ENCODE data around the gene MRPL22.

The MRPL22 gene

GRCh38 chr5:154967421-154968024 lies 26.6 kb downstream of the MRPL22 start:
- peaks cover 10 to 38% of the 10 kb centered on the region in 2 experiments for H3K36me3 ChIP-seq (ENCODE audit: control insufficient read depth in 2 of 2, insufficient read depth in 1 of 2, low read length in 2 of 2)
- no peaks in the 10 kb centered on the region for H3K9me3 ChIP-seq (ENCODE audit: control insufficient read depth, insufficient read depth, low read depth, low read length)
- ChIA-PET CTCF (interaction anchor here (0.7 to 1.2 kb wide), 6 partner anchors 14 to 319 kb away, joined by 3 to 6 read pairs (median 4); no protein-coding TSS in a partner anchor), POLR2A (interaction anchor here (0.5 kb wide), 1 partner anchor 189 kb away, joined by 3 read pairs; no protein-coding TSS in a partner anchor)
- H3K4me3 ChIP-seq (ENCODE audit: low read depth, low read length) = no peak overlapping the region
- no peak overlapping the region for H3K27ac ChIP-seq (ENCODE audit: extremely low read depth, low read depth, low read length)
- H3K4me1 ChIP-seq (ENCODE audit: control insufficient read depth, insufficient read depth, low read length) = no peaks in the 10 kb centered on the region
- TF ChIP-seq PRDM4 (tag by site-specific recombination; IDR thresholded peaks at IDR 0.05) (0 out of 2 replicates have a peak, but pooled peaks have one; percentile 14), ZNF404 (tag by site-specific recombination; IDR thresholded peaks at IDR 0.05) (no peak)

GRCh38 chr5:154968953-154969352 lies 28.1 kb downstream of the MRPL22 start:
- Histone ChIP-seq H3K9me3 (ENCODE audit: control insufficient read depth, insufficient read depth, low read depth, low read length) (no peaks in the 10 kb centered on the region), H3K36me3 (ENCODE audit: control insufficient read depth in 2 of 2, insufficient read depth in 1 of 2, low read length in 2 of 2) (peaks cover 5 to 33% of the 10 kb centered on the region in 2 experiments; a peak in 1 of 3 replicates), H3K27ac (ENCODE audit: extremely low read depth, low read depth, low read length) (no peak overlapping the region), H3K4me1 (ENCODE audit: control insufficient read depth, insufficient read depth, low read length) (no peaks in the 10 kb centered on the region), H3K4me3 (ENCODE audit: low read depth, low read length) (no peak overlapping the region)
- TF ChIP-seq KLF1 (tag by site-specific recombination; IDR thresholded peaks at IDR 0.05) (peak; percentile 94), ZNF791 (tag by site-specific recombination; IDR thresholded peaks at IDR 0.05) (no peak)
- POLR2A ChIA-PET = no interaction called here
- CTCF ChIA-PET = interaction anchor here (0.5 to 1.2 kb wide), 3 partner anchors 15 to 61 kb away, joined by 3 to 7 read pairs (median 6); no protein-coding TSS in a partner anchor

DNA sequence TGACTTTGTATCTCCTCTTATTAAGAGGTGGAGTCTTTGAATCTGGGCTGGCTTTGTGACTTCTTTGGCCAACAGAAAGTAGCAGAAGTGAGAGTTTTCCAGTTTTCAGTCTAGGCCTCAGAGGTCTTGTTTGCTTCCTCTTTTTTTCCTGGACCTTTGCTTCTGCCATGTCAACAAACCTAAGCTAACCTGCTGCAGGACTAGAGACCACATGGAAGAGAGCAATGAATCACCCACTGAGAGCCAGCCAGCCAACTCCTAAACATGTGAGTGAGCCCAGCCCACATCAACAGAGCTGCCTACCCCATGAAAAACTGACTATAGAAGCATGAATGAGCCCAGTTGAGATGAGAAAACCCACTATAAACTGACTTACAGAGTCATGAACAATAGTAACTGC lies 29.9 kb downstream of the MRPL22 start:
- POLR2A ChIA-PET = no interaction called here
- Histone ChIP-seq H3K36me3 (ENCODE audit: control insufficient read depth in 2 of 2, insufficient read depth in 1 of 2, low read length in 2 of 2) (peaks cover 0 to 33% of the 10 kb centered on the region in 2 experiments; a peak in 1 of 3 replicates), H3K4me3 (ENCODE audit: low read depth, low read length) (no peak overlapping the region), H3K9me3 (ENCODE audit: control insufficient read depth, insufficient read depth, low read depth, low read length) (no peaks in the 10 kb centered on the region), H3K27ac (ENCODE audit: extremely low read depth, low read depth, low read length) (no peak overlapping the region), H3K4me1 (ENCODE audit: control insufficient read depth, insufficient read depth, low read length) (no peaks in the 10 kb centered on the region)
- CTCF ChIA-PET = interaction anchor here (0.6 to 2.4 kb wide), 4 partner anchors 35 to 328 kb away, joined by 3 to 7 read pairs (median 5); no protein-coding TSS in a partner anchor
- TF ChIP-seq ZNF16 (tag by site-specific recombination; IDR thresholded peaks at IDR 0.05; ENCODE audit: low read depth) = no peak
- no peak for TF ChIP-seq ZNF768 (tag by site-specific recombination; IDR thresholded peaks at IDR 0.05)
- TF ChIP-seq ZBTB1 (tag by site-specific recombination; IDR thresholded peaks at IDR 0.05) = no peak
- no peak for TF ChIP-seq ZNF354C (tag by site-specific recombination; IDR thresholded peaks at IDR 0.05; ENCODE audit: borderline replicate concordance, low read depth)
- no peak for TF ChIP-seq ZNF561 (tag by site-specific recombination; IDR thresholded peaks at IDR 0.05; ENCODE audit: borderline replicate concordance)
- TF ChIP-seq ZNF391 (tag by site-specific recombination; IDR thresholded peaks at IDR 0.05; ENCODE audit: borderline replicate concordance, low read depth) = no peak
- no peak for TF ChIP-seq ZNF132 (tag by site-specific recombination; IDR thresholded peaks at IDR 0.05; ENCODE audit: borderline replicate concordance)

DNA sequence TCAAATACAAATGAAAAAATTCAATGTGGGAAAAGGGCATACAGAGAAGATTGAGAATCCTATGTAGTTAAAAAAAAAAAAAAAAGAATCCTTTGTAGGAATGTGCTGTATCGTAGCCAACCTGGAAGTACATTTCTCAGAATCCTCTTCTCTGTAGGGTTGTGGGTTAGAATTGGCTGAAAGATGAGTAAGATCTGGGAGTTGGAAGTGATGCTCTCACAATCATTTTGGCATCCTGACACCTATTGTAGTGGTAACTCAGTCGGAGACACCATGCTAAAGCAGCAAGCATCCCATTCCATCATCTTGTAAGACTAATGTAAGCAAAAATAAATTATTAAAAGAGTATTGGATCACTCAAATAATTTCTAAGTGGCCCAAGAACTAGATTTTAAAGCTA lies 30.6 kb downstream of the MRPL22 start:
- H3K4me1 ChIP-seq (ENCODE audit: control insufficient read depth, insufficient read depth, low read length) = no peaks in the 10 kb centered on the region
- H3K36me3 ChIP-seq (ENCODE audit: control insufficient read depth in 2 of 2, insufficient read depth in 1 of 2, low read length in 2 of 2) = peaks cover 0 to 26% of the 10 kb centered on the region in 2 experiments; a peak in 1 of 3 replicates
- ChIA-PET POLR2A (no interaction called here), CTCF (interaction anchor here (0.6 to 3.5 kb wide), 6 partner anchors 12 to 329 kb away, joined by 3 to 25 read pairs (median 8); no protein-coding TSS in a partner anchor)
- no peak overlapping the region for H3K4me3 ChIP-seq (ENCODE audit: low read depth, low read length)
- no peaks in the 10 kb centered on the region for H3K9me3 ChIP-seq (ENCODE audit: control insufficient read depth, insufficient read depth, low read depth, low read length)
- no peak overlapping the region for H3K27ac ChIP-seq (ENCODE audit: extremely low read depth, low read depth, low read length)
- TF ChIP-seq MYNN (tag by site-specific recombination; IDR thresholded peaks at IDR 0.05; ENCODE audit: borderline replicate concordance) (no peak), ZEB2 (tag by site-specific recombination; IDR thresholded peaks at IDR 0.05) (no peak), ZNF530 (tag by site-specific recombination; IDR thresholded peaks at IDR 0.05; ENCODE audit: low read depth) (no peak), ZNF174 (tag by site-specific recombination; IDR thresholded peaks at IDR 0.05) (no peak)

All from HEK293 (cell line).